Measurements from ENCODE around the gene ATAD1. TPM values are rescaled to one million over a fixed set of nuclear protein-coding genes. Genes with fewer than 3 reads are reported as not detected.
"Not testable (repeated sequence)": the region's sequence is repeated elsewhere in the genome, so short reads cannot be mapped to it uniquely, and the experiment has no call there.

The ATAD1 gene
- total and polyA plus RNA-seq, 7 donors: 6.9 to 45.3 (median 28.0) TPM

DNA sequence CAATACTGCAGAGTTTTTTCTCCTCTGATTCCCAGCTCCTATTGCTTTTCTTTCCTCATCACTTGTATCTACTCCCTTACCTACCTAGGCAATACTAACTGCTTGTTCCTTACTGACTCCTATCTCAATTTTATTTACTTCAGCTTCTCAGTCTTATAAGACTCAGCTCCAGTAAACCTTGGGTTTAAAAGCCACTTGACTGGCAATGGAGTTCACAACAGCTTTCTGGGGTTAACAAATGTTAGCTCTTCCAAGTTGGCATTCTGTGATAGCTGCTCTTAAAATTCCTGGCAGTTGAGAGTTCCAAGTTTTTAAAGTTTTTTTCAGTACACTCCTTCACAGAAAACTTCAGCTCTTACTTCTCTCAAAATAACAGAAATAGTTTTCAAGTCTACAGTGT, 14.2 kb downstream of the ATAD1 start:
- TF ChIP-seq POLR2A (IDR thresholded peaks at IDR 0.05) (no peak), EP300 (IDR thresholded peaks at IDR 0.05) (no peak), CTCF (IDR thresholded peaks at IDR 0.05) (no peak), POLR2AphosphoS5 (IDR thresholded peaks at IDR 0.05) (no peak)
- no peak for DNase-seq
- Histone ChIP-seq H3K4me1 (peaks cover 0 to 10% (median 3%) of the 10 kb centered on the region in 4 donors), H3K27me3 (no peaks in the 10 kb centered on the region), H3K27ac (no peak overlapping the region), H3K36me3 (peaks cover 0 to 14% (median 0%) of the 10 kb centered on the region in 4 donors), H3K4me3 (no peak overlapping the region), H3K9me3 (peaks cover 0 to 4% (median 0%) of the 10 kb centered on the region in 4 donors)
- intact Hi-C loops (cut with DNase I): no loop called here

DNA sequence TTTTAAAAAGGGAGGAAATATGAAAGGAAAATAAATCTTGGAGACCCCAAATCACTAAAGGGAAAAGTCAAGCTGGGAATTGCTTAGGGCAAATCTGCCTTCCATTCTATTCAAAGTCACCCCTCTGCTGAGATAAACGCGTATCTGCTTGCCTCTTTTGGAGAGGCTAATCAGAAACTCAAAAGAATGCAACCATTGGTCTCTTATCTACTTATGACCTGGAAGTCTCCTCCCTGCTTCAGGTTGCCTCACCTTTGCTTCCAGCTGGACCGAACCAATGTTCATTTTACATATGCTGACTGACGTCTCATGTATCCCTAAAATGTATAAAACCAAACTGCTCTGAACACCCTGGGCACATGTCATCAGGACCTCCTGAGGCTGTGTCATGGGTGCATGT, 14.7 kb downstream of the ATAD1 start:
- no peak for TF ChIP-seq POLR2A (IDR thresholded peaks at IDR 0.05)
- TF ChIP-seq POLR2AphosphoS5 (IDR thresholded peaks at IDR 0.05): no peak
- TF ChIP-seq EP300 (IDR thresholded peaks at IDR 0.05): no peak
- no peak for TF ChIP-seq CTCF (IDR thresholded peaks at IDR 0.05)
- no peak overlapping the region for H3K27ac ChIP-seq
- H3K4me3 ChIP-seq: no peak overlapping the region
- 97 to 98% methylated on average over 4 of the region's 4 CpGs for WGBS, 2 donors
- intact Hi-C loops (cut with DNase I): no loop called here
- H3K27me3 ChIP-seq: no peaks in the 10 kb centered on the region
- H3K4me1 ChIP-seq: peaks cover 0 to 10% (median 3%) of the 10 kb centered on the region in 4 donors
- no peak for DNase-seq
- H3K9me3 ChIP-seq: peaks cover 0 to 4% (median 0%) of the 10 kb centered on the region in 4 donors
- H3K36me3 ChIP-seq: peaks cover 0 to 14% (median 0%) of the 10 kb centered on the region in 4 donors

DNA sequence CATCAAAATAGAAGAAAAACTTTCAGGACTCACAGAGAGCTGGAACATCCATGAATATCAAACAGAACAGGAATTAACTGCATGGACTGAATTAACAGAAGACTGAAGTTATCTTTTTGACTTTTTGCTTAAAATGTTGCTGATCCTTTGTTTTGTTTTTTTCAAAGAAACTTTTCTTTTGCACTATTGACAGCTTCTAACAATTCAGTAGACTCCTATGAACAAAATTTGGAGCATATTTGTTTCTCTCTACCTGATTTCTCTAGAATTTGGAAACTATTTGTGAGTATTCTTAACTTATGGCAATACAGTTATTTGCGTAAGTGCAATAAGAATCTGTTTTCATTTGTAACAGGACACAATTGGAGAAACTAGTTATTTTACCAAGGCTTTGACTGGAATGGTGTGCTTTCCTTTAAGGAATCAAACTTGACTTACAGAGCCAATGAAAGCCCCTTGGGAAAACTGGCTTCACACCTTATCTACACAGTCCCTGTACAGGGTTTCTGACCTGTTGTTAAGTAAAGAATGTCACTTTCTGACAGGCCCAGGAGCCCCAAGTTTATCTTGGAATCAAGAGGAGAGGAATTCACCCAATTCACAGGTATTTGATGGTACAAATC, 16.1 kb downstream of the ATAD1 start:
- H3K9me3 ChIP-seq; H3K27me3 ChIP-seq; H3K27ac ChIP-seq; intact Hi-C loops (cut with DNase I); DNase-seq; H3K4me3 ChIP-seq: not testable (repeated sequence)
- H3K4me1 ChIP-seq: peaks cover 0 to 10% (median 3%) of the 10 kb centered on the region in 4 donors
- 98 to 100% methylated on average over 1 of the region's 1 CpG for WGBS, 2 donors
- peaks cover 0 to 12% (median 0%) of the 10 kb centered on the region in 4 donors for H3K36me3 ChIP-seq

GRCh38 chr10:87799860-87800259, 18.2 kb downstream of the ATAD1 start:
- Histone ChIP-seq H3K4me1 (peaks cover 0 to 10% (median 3%) of the 10 kb centered on the region in 4 donors), H3K4me3 (no peak overlapping the region), H3K36me3 (peaks cover 0 to 5% (median 0%) of the 10 kb centered on the region in 4 donors), H3K9me3 (peaks cover 0 to 4% (median 0%) of the 10 kb centered on the region in 4 donors), H3K27ac (no peak overlapping the region), H3K27me3 (no peaks in the 10 kb centered on the region)
- TF ChIP-seq EP300 (IDR thresholded peaks at IDR 0.05) (no peak), POLR2A (IDR thresholded peaks at IDR 0.05) (no peak), CTCF (IDR thresholded peaks at IDR 0.05) (no peak), POLR2AphosphoS5 (IDR thresholded peaks at IDR 0.05) (no peak)
- intact Hi-C loops (cut with DNase I): no loop called here
- no peak for DNase-seq
- WGBS, 2 donors: 93 to 99% methylated on average over 1 of the region's 1 CpG

- Histone ChIP-seq H3K36me3 (peaks cover 0 to 5% (median 0%) of the 10 kb centered on the region in 4 donors), H3K27ac (no peak overlapping the region), H3K9me3 (peaks cover 0 to 4% (median 0%) of the 10 kb centered on the region in 4 donors), H3K4me3 (no peak overlapping the region), H3K4me1 (no peaks in the 10 kb centered on the region), H3K27me3 (no peaks in the 10 kb centered on the region)
- intact Hi-C loops (cut with DNase I): no loop called here
- DNase-seq: no peak
- TF ChIP-seq POLR2AphosphoS5 (IDR thresholded peaks at IDR 0.05) (no peak), POLR2A (IDR thresholded peaks at IDR 0.05) (no peak), CTCF (IDR thresholded peaks at IDR 0.05) (no peak), EP300 (IDR thresholded peaks at IDR 0.05) (no peak)
- 93 to 95% methylated on average over 5 of the region's 5 CpGs for WGBS, 2 donors
Measured at GRCh38 chr10:87798082-87798481, 19.9 kb downstream of the ATAD1 start.

Data from sigmoid colon (tissue), 7 donors.